KBM-7 (cell line): ENCODE measurements around the gene PSMB1.
"Not testable (repeated sequence)": the region's sequence is repeated elsewhere in the genome, so short reads cannot be mapped to it uniquely, and the experiment has no call there.

Source experiments
- DNase-seq: peaks from one replicate; pipeline ENCODE4 v3.0.0-alpha.2; 2015
- in situ Hi-C: fragments of 300-500 bp; cut with MboI; formaldehyde crosslinking; loops from 2 replicates; pipeline ENCODE4 v1.14.3; 2020; ENCODE audit warnings: low sequenced_read_pairs, low pct_unique_long_range_greater_than_20kb, mixed read lengths

Gene PSMB1

GRCh38 chr6:170537329-170537728, 15.8 kb downstream of the PSMB1 start:
- in situ Hi-C loops, result no loop called here
- DNase-seq, result no peak

- in situ Hi-C loops, result no loop called here
- no peak for DNase-seq
Observed at GRCh38 chr6:170536671-170537070, 16.4 kb downstream of the PSMB1 start.

DNA sequence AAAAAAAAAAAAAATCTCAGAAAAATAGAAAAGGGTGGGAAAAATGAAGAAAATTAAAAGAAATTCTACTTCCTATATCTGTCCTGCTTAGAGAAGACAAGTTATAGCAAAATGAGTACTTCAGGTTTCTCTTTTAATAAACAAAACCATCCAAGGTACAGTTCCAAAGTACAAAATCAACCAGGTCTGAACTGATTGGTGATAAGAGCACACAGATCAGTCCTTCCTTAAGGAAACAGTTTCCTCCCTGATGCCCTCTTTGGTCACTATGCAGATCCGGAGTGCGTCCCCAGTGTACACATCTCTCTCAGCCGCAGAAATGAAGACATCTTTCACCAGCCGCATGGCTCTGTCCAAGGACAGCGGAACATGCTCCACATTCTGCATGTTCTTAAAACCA, 18.1 kb downstream of the PSMB1 start:
- no peak for DNase-seq
- in situ Hi-C loops, result no loop called here

DNA sequence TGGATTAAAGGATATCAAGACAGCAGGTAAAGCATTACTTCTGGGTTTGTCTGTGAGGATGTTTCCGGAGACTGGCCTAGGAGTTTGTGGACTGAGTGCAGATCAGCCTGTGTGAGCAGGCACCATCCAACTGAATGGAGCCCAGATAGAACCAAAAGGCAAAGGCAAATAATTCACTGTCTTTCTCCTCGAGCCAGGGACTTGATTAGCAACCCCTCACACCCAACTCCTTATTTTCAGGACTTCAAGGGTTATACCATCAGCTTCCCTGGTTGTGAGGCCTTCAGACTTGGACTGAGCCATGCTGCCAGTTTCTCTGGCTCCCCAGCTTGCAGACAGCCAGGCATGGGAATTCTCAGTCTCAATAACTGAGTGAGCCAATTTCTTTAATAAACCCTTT, 19.3 kb downstream of the PSMB1 start:
- in situ Hi-C loops, result no loop called here
- no peak for DNase-seq

DNA sequence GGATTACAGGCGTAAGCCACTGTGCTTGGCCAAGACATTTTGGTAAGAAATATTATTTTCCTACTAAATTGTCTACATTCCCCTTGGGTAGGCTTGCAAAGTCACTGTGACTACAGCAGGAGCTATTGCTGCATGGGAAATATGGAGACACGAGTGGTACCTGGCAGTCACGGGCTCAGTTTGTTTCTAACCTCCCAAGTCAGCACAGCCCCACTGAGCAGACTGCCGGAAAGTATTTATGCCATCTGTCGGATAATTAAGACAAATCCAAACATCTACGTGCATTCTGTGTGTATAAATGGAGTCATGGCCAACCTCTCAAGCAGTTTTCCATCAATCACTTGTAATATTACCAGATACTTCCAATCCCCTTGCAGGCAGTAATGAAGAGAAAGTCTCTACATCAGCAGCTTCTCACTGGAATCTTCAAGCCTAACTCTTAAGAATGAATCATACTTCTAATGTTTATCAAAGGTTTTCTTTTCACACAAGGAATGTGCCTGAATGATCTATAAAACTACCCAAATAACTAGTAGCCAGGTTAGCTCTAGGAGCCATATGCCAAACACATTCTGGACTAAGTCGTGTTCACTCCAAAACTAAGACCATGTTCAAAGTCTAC, 20.1 kb downstream of the PSMB1 start:
- in situ Hi-C loops, result no loop called here
- DNase-seq, result no peak

DNA sequence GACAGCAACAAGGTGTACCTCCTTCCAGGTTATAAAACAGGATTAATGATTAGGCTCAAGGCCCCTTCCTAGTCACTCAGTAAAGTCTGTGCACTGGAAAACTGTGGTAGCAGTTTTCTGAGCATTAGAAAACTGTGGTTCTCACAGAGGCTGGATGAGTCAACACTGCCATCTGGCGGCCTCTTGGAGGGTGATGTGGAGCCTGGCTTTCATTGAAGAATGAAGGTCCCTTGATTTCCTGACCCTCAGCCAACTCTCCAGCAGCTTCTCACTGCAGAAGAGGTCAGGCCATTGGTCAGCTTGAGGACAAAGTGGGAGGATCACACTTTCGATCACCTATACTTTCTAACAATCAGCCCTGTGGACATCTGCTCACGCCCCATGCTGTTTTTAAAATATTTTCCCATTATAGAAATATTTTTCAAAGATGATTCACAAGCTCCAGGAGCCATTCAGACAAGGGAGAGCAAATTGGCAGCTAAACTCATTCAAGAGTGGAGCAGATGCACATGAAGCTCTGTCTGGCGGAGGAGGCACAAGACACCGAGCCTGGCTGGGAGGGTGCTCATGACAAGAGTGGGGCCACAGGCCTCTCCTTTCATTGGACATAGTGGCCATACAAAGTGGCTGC, 23.2 kb downstream of the PSMB1 start:
- DNase-seq, result peak; percentile 68
- in situ Hi-C loops, result no loop called here

- DNase-seq, in situ Hi-C loops: not testable (repeated sequence)
Observed at GRCh38 chr6:170527995-170528394, 25.1 kb downstream of the PSMB1 start.

DNA sequence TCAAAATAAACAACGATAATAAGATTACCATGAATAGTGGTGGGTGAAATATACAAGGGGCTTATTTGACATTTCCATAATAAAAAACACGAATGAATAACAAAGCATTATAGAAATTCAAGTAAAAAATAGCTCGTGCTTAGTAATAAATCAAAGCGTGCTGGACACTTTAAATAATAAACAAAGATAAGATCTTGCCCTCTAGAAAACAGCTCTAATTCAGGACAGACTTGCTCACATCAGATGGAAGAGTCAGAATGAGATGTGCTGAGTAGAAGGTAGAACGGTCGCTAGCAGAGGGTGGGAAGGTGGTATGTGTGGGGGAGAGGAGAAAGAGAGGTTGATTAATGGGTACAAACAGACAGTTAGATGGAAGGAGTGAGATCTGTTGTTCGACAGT, 27.3 kb downstream of the PSMB1 start:
- in situ Hi-C loops, result no loop called here
- DNase-seq, result no peak

GRCh38 chr6:170524172-170524502, 29.0 kb downstream of the PSMB1 start:
- in situ Hi-C loops, result no loop called here
- no peak for DNase-seq

- no peak for DNase-seq
- in situ Hi-C loops, result no loop called here
Observed at GRCh38 chr6:170523256-170524171, 29.6 kb downstream of the PSMB1 start.

DNA sequence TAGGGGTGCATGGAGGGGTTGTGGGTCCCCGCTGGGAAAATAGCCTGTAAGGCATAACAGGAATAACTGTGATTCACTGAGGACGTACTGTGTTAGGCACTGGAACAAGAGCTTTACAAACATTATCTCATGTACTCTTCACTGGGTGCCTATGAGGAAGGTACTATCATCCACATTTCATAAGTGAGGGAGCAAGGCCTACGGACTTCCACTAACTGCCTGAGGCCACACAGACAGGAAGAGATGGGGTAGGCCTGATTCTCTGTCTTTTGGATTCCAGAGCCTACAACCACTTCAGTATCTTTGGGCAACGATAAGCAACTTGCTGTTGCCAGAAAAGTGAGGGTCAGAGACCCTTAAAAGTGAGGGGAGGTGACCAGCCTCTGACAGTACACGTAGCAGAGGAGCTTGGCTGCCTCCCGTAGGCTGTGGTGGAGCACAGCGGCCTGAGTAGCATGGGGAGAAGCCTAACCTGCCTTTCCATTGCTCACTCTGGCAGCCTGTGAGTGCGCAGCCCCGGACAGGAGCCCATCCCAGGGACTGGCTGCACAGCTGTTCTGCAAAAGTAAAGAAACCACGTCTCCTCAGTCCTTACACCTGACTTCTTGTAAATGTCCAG, 30.4 kb downstream of the PSMB1 start:
- DNase-seq, result peak; percentile 32
- in situ Hi-C loops, result no loop called here

DNA sequence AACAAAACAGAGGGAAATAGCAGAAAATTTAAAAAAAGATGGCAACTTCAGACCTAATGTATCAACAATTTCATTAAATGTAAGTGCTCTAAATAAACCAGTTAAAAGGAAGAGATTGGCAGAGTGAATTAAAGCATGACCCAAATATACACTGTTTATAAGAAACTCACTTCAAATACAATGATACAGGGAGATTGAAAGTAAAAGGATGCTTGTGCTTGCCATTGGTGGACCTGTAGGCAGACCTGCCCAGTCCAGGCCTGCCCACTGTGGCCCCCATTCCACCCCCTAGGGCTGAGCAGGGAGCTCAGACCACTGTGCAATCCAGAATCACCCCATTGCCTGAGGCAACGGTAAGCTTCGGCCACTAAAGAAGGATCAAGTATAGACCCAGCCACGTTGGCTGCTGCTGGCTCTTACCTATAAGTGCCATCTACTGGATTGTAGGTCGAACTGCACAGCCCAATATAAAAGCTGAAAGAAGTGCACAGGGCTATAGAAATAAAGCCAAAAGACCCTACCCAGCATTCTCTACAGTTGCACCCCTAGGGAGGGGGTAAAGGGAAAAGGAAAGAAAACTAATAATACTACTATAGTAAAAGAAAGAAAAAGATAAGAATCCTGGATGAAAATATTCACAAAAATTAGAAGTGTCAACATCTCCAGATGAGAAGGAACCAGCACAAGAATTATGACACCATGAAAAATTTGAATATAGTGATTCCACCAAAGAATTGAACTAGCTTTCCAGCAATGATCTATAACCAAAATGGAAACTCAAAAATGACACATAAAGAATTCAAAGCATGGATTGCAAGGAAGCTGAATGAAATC, 36.1 kb downstream of the PSMB1 start:
- in situ Hi-C loops, result no loop called here
- DNase-seq, result peak; percentile 65

DNA sequence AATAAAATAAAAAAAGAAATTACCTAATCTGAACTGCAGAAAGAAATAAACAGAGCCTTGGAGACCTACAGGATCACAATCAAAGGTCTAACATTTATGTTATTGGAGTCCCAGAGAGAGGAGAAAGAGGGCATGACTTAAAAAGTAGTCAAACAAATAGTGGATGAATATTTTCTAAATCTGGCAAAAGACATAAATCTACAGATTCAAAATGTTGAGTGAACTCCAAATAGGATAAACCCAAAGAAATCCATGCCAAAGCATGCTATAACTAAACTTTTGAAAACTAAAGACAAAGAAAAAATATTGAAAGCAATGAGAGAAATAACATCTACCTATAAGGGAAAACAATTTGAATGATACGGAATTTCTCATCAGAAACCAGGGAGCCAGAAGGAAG, 38.2 kb downstream of the PSMB1 start:
- no peak for DNase-seq
- in situ Hi-C loops, result no loop called here

DNA sequence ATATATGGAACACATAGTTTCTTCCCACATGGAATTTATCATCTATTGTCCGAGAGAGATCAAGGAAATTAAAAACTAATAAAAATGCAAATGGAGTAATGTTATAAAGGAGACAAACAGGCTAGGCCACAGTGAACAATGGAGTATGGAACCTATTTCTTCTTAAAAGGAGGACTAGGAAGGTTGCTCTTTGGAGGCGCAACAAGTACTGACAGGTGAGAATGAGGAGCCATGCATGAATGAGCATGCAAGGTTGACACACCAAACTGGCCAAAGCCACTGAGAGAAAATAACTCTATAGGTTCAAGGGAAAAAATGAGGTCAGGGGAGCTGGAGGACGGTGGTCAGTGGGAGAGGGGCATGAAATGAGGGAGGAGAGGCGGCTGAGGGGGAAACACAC, 40.9 kb downstream of the PSMB1 start:
- DNase-seq, result no peak
- in situ Hi-C loops, result no loop called here

GRCh38 chr6:170510631-170511030, 42.5 kb downstream of the PSMB1 start:
- DNase-seq, result no peak
- in situ Hi-C loops, result no loop called here

- no peak for DNase-seq
- in situ Hi-C loops, result no loop called here
Observed at GRCh38 chr6:170509723-170510018, 43.4 kb downstream of the PSMB1 start.

GRCh38 chr6:170508892-170509722, 44.0 kb downstream of the PSMB1 start:
- DNase-seq, in situ Hi-C loops: not testable (repeated sequence)

DNA sequence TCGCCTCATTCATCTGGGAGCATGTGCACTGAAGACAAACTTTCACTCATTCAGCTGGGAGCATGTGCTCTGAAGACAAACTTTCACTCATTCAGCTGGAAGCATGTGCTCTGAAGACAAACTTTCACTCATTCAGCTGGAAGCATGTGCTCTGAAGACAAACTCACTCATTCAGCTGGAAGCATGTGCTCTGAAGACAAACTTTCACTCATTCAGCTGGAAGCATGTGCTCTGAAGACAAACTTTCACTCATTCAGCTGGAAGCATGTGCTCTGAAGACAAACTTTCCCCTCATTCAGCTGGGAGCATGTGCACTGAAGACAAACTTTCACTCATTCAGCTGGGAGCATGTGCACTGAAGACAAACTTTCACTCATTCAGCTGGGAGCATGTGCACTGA, 44.8 kb downstream of the PSMB1 start:
- in situ Hi-C loops, DNase-seq: not testable (repeated sequence)
